Neural progenitor cell (in vitro differentiated cells): ENCODE measurements around the gene INSR.

Experiments
- CTCF ChIP-seq: fragments of 200-600 bp; sonication (generic); IDR thresholded peaks from 2 replicates; pipeline ENCODE4 v1.5.1; 2017; ENCODE audit warnings: antibody characterized with exemption, mild to moderate bottlenecking
- EZH2phosphoT487 ChIP-seq: fragments of 200-600 bp; sonication (generic); IDR thresholded peaks from 2 replicates; pipeline ENCODE4 v1.6.1; 2017; ENCODE audit warnings: antibody characterized with exemption

GRCh38 chr19:7287722-7288121 is 6.5 kb downstream of the INSR start:
- TF ChIP-seq CTCF (no peak), EZH2phosphoT487 (no peak)
